EL (cell line): ENCODE data around the gene FBXO48.

Source experiments
- DNase-seq: peaks from one replicate; pipeline ENCODE4 v3.0.0-alpha.2; 2016

Gene FBXO48

GRCh38 chr2:68432696-68433658 lies 34.1 kb downstream of the FBXO48 start:
- no peak for DNase-seq

GRCh38 chr2:68431316-68431972 lies 35.6 kb downstream of the FBXO48 start:
- no peak for DNase-seq

- DNase-seq: peak; percentile 17
These were observed 37.7 kb downstream of the FBXO48 start for GRCh38 chr2:68429311-68429826.

- DNase-seq: no peak
These were observed 38.3 kb downstream of the FBXO48 start for GRCh38 chr2:68428746-68429145.

GRCh38 chr2:68428126-68428525 lies 39.0 kb downstream of the FBXO48 start:
- no peak for DNase-seq

- peak; percentile 56 for DNase-seq
These were observed 40.1 kb downstream of the FBXO48 start for GRCh38 chr2:68426848-68427579.

- no peak for DNase-seq
These were observed 40.6 kb downstream of the FBXO48 start for GRCh38 chr2:68426446-68426845.

- DNase-seq: no peak
These were observed 41.6 kb downstream of the FBXO48 start for GRCh38 chr2:68425503-68425902.

GRCh38 chr2:68423966-68424650 lies 43.0 kb downstream of the FBXO48 start:
- DNase-seq: no peak

GRCh38 chr2:68420254-68420910 lies 46.7 kb downstream of the FBXO48 start:
- DNase-seq: no peak

- no peak for DNase-seq
These were observed 48.2 kb downstream of the FBXO48 start for GRCh38 chr2:68418855-68419254.

- DNase-seq: no peak
These were observed 48.7 kb downstream of the FBXO48 start for GRCh38 chr2:68418419-68418818.

GRCh38 chr2:68417926-68418325 lies 49.2 kb downstream of the FBXO48 start:
- DNase-seq: no peak

GRCh38 chr2:68416081-68416675 lies 50.9 kb downstream of the FBXO48 start:
- DNase-seq: no peak

- no peak for DNase-seq
These were observed 51.6 kb downstream of the FBXO48 start for GRCh38 chr2:68415521-68415920.

GRCh38 chr2:68414876-68415275 lies 52.2 kb downstream of the FBXO48 start:
- no peak for DNase-seq

GRCh38 chr2:68414452-68414851 lies 52.6 kb downstream of the FBXO48 start:
- DNase-seq: no peak

- no peak for DNase-seq
These were observed 53.6 kb downstream of the FBXO48 start for GRCh38 chr2:68413466-68413865.

- no peak for DNase-seq
These were observed 54.8 kb downstream of the FBXO48 start for GRCh38 chr2:68412127-68412819.

GRCh38 chr2:68411397-68412126 lies 55.5 kb downstream of the FBXO48 start:
- no peak for DNase-seq
